Activated B cell treated with CpG ODN at 0.5 μM for 24 hours (primary cell): Measurements from ENCODE around the gene PRKCZ. TPM values are rescaled to one million over a fixed set of nuclear protein-coding genes. Genes with fewer than 3 reads are reported as not detected.

Experiments
- ATAC-seq: fragments of 200-7000 bp; cut with Tn5 transposase; one replicate; pipeline ENCODE4 v1.10.0; 2021; ENCODE audit warnings: low read depth, mild to moderate bottlenecking, moderate library complexity
- CTCF ChIA-PET: fragments of 350-600 bp; sonication (Branson Sonifier 250); formaldehyde crosslinking; loops from one replicate; lab custom pipeline; 2021; ENCODE audit warnings: antibody characterized with exemption; lab: Charles Lee
- POLR2A ChIA-PET: fragments of 350-600 bp; sonication (Branson Sonifier 250); formaldehyde crosslinking; loops from one replicate; lab custom pipeline; 2021; ENCODE audit warnings: antibody characterized with exemption; lab: Charles Lee
- DNase-seq: peaks from one replicate; pipeline ENCODE4 v3.0.0; 2022
- H3K27ac Mint-ChIP-seq: one replicate; pipeline ENCODE4 v1.8.0; 2020; ENCODE audit warnings: mixed read lengths
- H3K27me3 Mint-ChIP-seq: one replicate; pipeline ENCODE4 v1.8.0; 2021; ENCODE audit warnings: mixed read lengths
- H3K36me3 Mint-ChIP-seq: one replicate; pipeline ENCODE4 v1.8.0; 2021; ENCODE audit warnings: low read depth, mixed read lengths
- H3K4me1 Mint-ChIP-seq: one replicate; pipeline ENCODE4 v1.8.0; 2021; ENCODE audit warnings: mixed read lengths
- H3K4me3 Mint-ChIP-seq: one replicate; pipeline ENCODE4 v1.8.0; 2020; ENCODE audit warnings: mild to moderate bottlenecking, mixed read lengths
- H3K9me3 Mint-ChIP-seq: one replicate; pipeline ENCODE4 v1.8.0; 2020; ENCODE audit warnings: mixed read lengths
- CTCF ChIP-seq: fragments of 200-600 bp; IDR thresholded peaks from one replicate; pipeline ENCODE4 v1.8.0; 2022; ENCODE audit warnings: antibody characterized with exemption, mild to moderate bottlenecking
- intact Hi-C: fragments of 100-400 bp; cut with micrococcal nuclease; formaldehyde crosslinking; loops from one replicate; pipeline ENCODE4 v1.15.1; 2024
- total RNA-seq: library from RNA; stranded (reverse); gene quantifications from 2 replicates; pipeline ENCODE4 v1.2.3, GENCODE V29; 2022

Gene PRKCZ
- total RNA-seq, 1 donor from 2014 or later = 28.5 TPM

- peaks cover 18% of the 10 kb centered on the region for H3K4me1 Mint-ChIP-seq
- POLR2A ChIA-PET = interaction anchor here (0.6 to 3.5 kb wide), 16 partner anchors 9 to 384 kb away, joined by 3 to 89 read pairs (median 6); partner anchors contain the start of genes MORN1, PANK4 and RER1
- TF ChIP-seq CTCF = no peak
Observed at GRCh38 chr1:2193514-2194281, 143.5 kb downstream of the PRKCZ start.

GRCh38 chr1:2194319-2194897, 144.2 kb downstream of the PRKCZ start, which contains the start of gene FAAP20:
Gene FAAP20, minus strand, starts transcription at chr1:2194772. Its CDS starts 23 bp downstream, at chr1:2194749.
- Mint-ChIP-seq H3K4me3 (peak within 1 kb of the TSS; percentile 91), H3K36me3 (peaks cover 9% of the 10 kb centered on the region), H3K9me3 (no peaks in the 10 kb centered on the region), H3K27me3 (no peaks in the 10 kb centered on the region), H3K27ac (peak within 1 kb of the TSS; percentile 96), H3K4me1 (peaks cover 21% of the 10 kb centered on the region)
- ChIA-PET POLR2A (interaction anchor here (0.5 to 3.5 kb wide), 31 partner anchors 8 to 391 kb away, joined by 3 to 89 read pairs (median 6); partner anchors contain the start of genes HES5, MORN1, PANK4 and PEX10), CTCF (interaction anchor here (0.6 to 9.5 kb wide), 33 partner anchors 9 to 728 kb away, joined by 3 to 185 read pairs (median 4); partner anchors contain the start of genes MORN1, PANK4, RER1 and SKI)
- intact Hi-C loops = loop anchor here (10.0 kb wide), 1 partner anchor 450 kb away; no protein-coding TSS in a partner anchor
- no peak for TF ChIP-seq CTCF
- ATAC-seq = peak; percentile 67
- no peak for DNase-seq

More at GRCh38 chr1:2193514-2194281, 143.5 kb downstream of the PRKCZ start:
- intact Hi-C loops = loop anchor here (10.0 kb wide), 1 partner anchor 451 kb away; no protein-coding TSS in a partner anchor
- peaks cover 9% of the 10 kb centered on the region for H3K36me3 Mint-ChIP-seq
- CTCF ChIA-PET = interaction anchor here (9.5 kb wide), 1 partner anchor 188 kb away, joined by 185 read pairs; no protein-coding TSS in a partner anchor
- H3K4me3 Mint-ChIP-seq = peak overlapping the region; percentile 76
- H3K27me3 Mint-ChIP-seq = no peaks in the 10 kb centered on the region
- H3K9me3 Mint-ChIP-seq = no peaks in the 10 kb centered on the region
- no peak for DNase-seq
- no peak for ATAC-seq
- H3K27ac Mint-ChIP-seq = peak overlapping the region; percentile 53

- Mint-ChIP-seq H3K27me3 (no peaks in the 10 kb centered on the region), H3K36me3 (peaks cover 9% of the 10 kb centered on the region), H3K27ac (peak overlapping the region; percentile 96), H3K9me3 (no peaks in the 10 kb centered on the region), H3K4me1 (peaks cover 25% of the 10 kb centered on the region), H3K4me3 (peak overlapping the region; percentile 91)
- ATAC-seq = peak; percentile 77
- CTCF ChIA-PET = interaction anchor here (0.6 to 9.5 kb wide), 33 partner anchors 8 to 727 kb away, joined by 3 to 185 read pairs (median 4); partner anchors contain the start of genes MORN1, PANK4, RER1 and SKI
- POLR2A ChIA-PET = interaction anchor here (0.5 to 3.5 kb wide), 29 partner anchors 10 to 390 kb away, joined by 3 to 89 read pairs (median 6); partner anchors contain the start of genes HES5, MORN1, PANK4 and PEX10
- intact Hi-C loops = loop anchor here (1.0 to 10.0 kb wide), 10 partner anchors 9 to 450 kb away; partner anchors contain the start of genes MORN1, PEX10, RER1 and TMEM52
- DNase-seq = peak; percentile 87
- peak; percentile 23 for TF ChIP-seq CTCF
Observed at GRCh38 chr1:2194898-2195673, 144.9 kb downstream of the PRKCZ start.

GRCh38 chr1:2195785-2196184, 145.6 kb downstream of the PRKCZ start:
- ChIA-PET CTCF (interaction anchor here (1.0 to 9.5 kb wide), 13 partner anchors 59 to 726 kb away, joined by 3 to 185 read pairs (median 8); partner anchors contain the start of genes MORN1, PANK4 and RER1), POLR2A (interaction anchor here (0.7 to 3.5 kb wide), 17 partner anchors 9 to 390 kb away, joined by 3 to 89 read pairs (median 8); partner anchors contain the start of genes MORN1, PEX10 and RER1)
- intact Hi-C loops = loop anchor here (1.0 to 10.0 kb wide), 10 partner anchors 9 to 449 kb away; partner anchors contain the start of genes MORN1, PEX10, RER1 and TMEM52
- Mint-ChIP-seq H3K9me3 (no peaks in the 10 kb centered on the region), H3K27ac (no peak overlapping the region), H3K36me3 (peaks cover 9% of the 10 kb centered on the region), H3K4me3 (no peak overlapping the region), H3K27me3 (no peaks in the 10 kb centered on the region), H3K4me1 (peaks cover 24% of the 10 kb centered on the region)
- no peak for TF ChIP-seq CTCF
- no peak for DNase-seq
- ATAC-seq = no peak
